NCI-H446 treated with DMSO at 0.1 percent for 48 hours (cell line): ENCODE results near the gene CLCN6.

Experiments used
- DNase-seq: peaks from one replicate; lab custom pipeline; 2025; lab: John Stamatoyannopoulos, UW

Gene CLCN6, protein sequence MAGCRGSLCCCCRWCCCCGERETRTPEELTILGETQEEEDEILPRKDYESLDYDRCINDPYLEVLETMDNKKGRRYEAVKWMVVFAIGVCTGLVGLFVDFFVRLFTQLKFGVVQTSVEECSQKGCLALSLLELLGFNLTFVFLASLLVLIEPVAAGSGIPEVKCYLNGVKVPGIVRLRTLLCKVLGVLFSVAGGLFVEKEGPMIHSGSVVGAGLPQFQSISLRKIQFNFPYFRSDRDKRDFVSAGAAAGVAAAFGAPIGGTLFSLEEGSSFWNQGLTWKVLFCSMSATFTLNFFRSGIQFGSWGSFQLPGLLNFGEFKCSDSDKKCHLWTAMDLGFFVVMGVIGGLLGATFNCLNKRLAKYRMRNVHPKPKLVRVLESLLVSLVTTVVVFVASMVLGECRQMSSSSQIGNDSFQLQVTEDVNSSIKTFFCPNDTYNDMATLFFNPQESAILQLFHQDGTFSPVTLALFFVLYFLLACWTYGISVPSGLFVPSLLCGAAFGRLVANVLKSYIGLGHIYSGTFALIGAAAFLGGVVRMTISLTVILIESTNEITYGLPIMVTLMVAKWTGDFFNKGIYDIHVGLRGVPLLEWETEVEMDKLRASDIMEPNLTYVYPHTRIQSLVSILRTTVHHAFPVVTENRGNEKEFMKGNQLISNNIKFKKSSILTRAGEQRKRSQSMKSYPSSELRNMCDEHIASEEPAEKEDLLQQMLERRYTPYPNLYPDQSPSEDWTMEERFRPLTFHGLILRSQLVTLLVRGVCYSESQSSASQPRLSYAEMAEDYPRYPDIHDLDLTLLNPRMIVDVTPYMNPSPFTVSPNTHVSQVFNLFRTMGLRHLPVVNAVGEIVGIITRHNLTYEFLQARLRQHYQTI

GRCh38 chr1:11805422-11806306, at the start of gene CLCN6, which contains the start of gene MTHFR:
Gene CLCN6, plus strand, starts transcription at chr1:11806191. Its CDS starts 72 bp downstream, at chr1:11806263.
Gene MTHFR, minus strand, starts transcription at chr1:11805964. Its CDS starts 2,848 bp downstream, at chr1:11803116.
- peak; percentile 98 for DNase-seq

DNA sequence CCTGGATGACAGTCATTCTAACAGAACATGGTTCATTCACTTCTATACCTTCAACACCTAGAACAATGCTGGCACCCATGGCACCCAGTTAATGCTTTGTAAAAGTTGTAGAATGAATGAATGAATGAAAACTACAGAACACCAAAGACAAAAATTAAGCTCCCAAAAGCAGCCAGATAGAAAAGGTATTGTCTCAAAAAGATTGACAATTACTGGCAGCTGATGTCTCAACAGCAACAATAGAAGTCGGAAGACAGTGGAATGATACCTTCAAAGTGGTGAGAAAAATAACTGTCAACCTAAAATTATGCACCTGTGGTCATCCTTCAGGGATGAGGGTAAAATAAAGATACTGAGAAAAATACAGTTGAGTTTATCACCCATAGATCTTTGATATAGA, 48.9 kb upstream of the CLCN6 start:
- no peak for DNase-seq

DNA sequence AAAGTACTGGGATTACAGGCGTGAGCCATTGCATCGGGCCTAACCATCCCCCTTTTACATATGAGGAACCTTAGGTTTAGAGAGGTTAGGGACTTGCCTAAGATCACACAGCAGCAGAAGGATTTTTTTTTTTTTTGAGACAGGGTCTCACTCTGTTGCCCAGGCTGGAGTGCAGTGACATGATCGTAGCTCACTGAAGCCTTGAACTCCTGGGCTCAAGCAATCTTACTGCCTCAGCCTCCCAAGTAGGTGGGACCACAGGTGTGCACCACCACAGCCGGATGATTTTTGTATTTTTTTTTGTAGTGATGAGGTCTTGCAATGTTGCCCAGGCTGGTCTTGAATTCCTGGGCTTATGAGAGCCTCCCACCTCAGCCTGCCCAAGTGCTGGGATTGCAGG, 46.2 kb upstream of the CLCN6 start:
- no peak for DNase-seq

- DNase-seq = no peak
Observed at GRCh38 chr1:11761285-11761684, 44.7 kb upstream of the CLCN6 start.

DNA sequence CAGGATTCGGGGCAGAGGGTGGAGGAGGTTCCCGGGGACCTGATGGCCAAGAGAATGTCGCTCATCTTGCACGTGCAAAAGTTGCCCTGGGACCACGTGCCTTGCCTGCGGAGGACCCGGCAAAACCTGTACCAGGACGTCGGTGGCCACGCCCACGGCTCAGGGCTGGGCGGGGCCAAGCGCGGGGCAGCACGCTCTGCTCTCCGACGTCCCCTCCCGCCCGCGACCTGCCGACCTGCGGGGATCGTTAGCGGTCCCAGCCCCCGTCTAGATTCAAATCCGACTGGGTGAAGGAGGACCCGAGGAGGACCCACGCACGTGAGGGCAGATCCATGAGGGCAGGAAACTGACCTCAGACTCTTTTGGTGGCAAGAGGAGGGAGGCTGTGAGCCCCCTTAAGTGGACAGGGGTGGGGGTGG, 44.0 kb upstream of the CLCN6 start, which contains the start of gene C1orf167:
C1orf167 (plus strand) TSS at position 206 of the 419 bp plus-strand sequence. CDS start 2,208 bp downstream, outside the sequence.
- DNase-seq = no peak

GRCh38 chr1:11764115-11764514, 41.9 kb upstream of the CLCN6 start:
- DNase-seq = no peak

- no peak for DNase-seq
Observed at GRCh38 chr1:11764519-11764918, 41.5 kb upstream of the CLCN6 start.

DNA sequence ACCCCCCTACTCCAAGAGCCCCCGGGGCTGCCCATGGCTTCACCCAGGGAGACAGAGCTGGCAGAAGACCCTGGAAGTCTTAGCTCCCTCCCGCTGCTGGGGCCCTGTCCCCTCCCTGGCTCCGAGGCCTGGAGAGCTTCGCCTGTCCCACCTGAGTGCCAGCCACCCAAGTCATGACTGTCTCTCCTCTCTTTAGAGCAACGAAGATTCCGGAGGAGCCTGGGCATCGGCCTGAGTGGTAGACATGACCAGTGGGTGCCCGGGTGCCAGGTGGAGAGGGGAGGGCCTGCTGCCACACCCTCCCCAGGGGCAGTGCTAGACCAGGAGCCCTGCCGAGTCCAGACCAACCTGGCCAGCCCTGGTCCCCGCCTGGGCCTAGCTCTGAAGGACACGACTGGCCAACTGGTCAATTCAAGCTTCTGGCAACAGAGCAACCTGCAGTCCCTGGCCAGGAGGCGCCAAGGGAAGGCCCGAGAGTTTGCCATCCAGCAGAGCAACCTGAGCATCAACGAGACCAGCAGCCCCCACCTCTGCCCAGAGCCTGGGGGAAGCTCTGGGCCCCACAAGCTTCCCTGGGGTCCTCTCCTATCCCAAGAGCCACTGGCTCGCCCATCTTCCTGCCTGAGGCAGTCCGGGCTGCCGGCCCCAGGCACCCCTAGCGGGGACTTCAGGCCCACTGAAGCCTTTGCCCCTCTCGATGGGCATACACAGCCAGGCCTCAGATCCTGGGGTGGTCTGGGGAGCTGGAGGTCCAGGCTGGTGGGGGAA, 40.1 kb upstream of the CLCN6 start:
- DNase-seq = no peak

GRCh38 chr1:11766429-11766776, 39.6 kb upstream of the CLCN6 start:
- no peak for DNase-seq

DNA sequence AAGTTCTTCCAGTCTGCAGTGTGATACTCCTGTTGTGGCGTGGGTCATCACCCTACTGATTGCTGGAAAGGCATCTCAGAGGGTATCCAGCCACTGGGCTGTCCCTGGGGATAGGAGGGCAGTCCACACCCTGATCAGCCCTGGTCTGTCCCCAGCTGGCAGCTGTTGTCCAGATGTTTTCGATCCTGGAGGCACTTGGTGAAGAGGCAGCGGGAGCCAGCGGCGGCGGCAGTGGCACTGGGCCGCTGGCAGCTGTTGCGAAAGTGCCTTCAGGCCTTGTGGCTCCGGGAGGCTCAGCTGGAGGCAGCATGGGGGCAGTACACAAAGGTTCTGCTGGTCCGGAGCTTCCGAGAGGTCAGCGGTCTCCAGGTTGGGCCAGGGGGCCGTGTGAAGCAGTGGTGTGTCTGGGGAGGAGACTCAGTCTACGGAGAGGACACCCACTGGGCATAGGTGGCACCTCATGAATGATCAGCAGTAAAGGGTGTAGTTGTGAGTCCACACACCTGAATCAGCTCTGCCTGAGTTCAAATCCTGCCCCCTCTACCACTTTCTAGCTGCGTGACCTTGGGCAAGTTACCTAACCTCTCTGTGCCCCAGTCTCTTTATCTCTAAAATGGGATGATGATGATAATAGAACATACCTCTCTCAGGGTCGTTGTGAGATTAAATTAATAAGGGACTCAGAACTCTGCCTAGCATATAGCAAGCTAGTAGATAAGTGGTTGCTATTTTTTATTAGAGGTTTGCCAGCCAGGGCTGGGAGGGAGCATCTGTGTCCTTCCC, 37.9 kb upstream of the CLCN6 start:
- no peak for DNase-seq

GRCh38 chr1:11768821-11769220, 37.2 kb upstream of the CLCN6 start:
- no peak for DNase-seq

GRCh38 chr1:11769274-11769673, 36.7 kb upstream of the CLCN6 start:
- DNase-seq = no peak

DNA sequence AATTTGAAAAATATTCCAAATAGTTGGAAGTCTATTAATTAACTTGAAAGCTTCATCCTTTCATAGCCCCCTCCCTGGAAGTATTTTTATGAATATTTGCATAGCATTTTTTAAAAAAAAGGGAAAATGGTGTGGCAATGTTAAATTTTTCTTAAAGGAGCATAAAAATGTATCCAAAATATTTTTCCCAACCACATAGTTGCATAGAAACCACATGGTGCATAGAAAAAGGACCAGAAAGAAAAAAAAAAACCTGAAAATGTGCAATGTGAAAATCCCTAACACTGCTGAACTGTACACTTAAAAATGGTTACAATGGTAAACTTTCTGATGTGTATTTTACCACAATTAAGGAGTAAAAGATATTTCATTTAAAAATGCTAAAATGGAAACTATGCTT, 36.0 kb upstream of the CLCN6 start:
- DNase-seq = no peak

- no peak for DNase-seq
Observed at GRCh38 chr1:11771481-11772043, 34.4 kb upstream of the CLCN6 start.

DNA sequence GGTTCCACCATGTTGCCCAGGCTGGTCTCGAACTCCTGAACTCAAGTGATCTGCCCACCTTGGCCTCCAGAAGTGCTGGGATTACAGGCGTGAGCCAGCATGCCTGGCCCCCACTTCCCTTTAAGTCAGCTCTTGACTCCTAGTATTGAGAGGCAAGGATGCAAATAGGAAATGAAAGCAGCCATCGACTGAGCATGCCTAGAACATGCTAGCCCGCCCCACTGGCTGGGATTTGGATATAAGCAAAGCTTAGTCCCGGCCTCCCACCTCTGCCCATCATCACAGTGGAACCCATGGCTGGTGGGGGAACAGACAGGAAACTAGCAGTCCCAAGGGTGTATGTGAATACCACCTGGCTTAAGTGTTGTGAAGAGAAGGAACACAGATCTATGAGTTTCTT, 33.5 kb upstream of the CLCN6 start:
- no peak for DNase-seq

GRCh38 chr1:11774753-11775152, 31.2 kb upstream of the CLCN6 start:
- no peak for DNase-seq

GRCh38 chr1:11777658-11778322, 28.2 kb upstream of the CLCN6 start:
- no peak for DNase-seq

DNA sequence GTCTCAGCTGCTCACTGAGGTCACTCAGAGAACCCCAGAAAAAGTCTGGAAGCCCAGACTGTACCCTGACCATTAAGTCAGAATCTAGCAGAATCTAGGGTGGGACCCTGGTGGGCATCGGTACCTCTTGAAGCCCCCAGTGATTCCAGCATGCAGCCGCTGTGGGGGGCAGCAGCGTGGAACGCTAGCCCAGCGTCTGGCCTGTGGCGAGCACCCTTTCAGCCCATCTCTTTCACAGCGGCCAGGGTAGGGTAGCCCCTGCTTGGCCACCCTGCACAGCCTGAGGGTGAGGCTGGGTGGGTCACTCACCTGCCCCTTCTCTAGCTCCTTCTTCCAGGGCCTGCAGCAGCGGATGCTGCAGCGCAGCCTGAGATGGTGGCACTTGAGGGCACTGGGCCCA, 27.7 kb upstream of the CLCN6 start:
- no peak for DNase-seq

DNA sequence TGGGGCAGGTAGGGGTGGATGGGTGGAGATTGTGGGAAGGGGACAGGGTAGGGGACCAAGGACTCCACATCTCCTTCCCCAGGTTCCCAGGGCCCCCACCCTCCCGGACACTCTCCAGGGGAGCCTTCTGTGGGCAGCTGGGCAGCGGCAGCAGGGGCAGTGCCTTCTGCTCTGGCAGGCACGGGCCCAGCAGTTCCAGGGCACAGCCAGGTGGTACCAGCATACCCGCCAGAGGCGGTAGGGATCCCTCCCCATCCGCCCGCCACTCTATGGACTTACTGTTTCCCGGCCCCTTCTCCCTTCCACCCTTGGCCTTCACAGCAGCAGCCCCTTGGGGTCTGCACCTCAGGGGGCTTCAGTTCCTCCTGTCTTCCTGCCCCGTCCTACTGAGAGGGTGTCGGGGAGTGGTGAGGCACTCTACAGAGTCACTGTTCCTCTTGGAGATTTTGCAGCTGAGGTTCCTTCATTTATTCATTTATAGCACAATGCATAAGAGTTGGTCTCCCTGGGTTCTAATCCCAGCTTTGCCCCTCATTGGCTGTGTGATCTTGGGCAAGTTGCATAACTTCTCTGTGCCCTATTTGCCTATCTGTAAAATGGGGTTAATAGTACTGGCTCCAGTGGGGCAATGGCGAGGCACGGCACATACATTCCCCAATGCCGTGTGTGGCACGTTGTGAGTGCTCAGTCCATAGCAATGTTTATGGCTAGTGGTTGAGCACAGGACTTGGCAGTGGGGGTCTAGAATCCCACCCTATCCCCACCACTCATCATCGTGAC, 27.0 kb upstream of the CLCN6 start:
- no peak for DNase-seq
